Loucy (cell line): ENCODE data around the gene PMM1.

Experiments
- H2AFZ ChIP-seq: fragments of 200-600 bp; sonication (generic); 2 replicates; pipeline ENCODE4 v1.6.0; 2016; ENCODE audit warnings: antibody characterized with exemption, mild to moderate bottlenecking, low read length, moderate library complexity
- H3F3A ChIP-seq: fragments of 200-600 bp; 2 replicates; pipeline ENCODE4 v1.6.0; 2016; ENCODE audit warnings: antibody characterized with exemption, low read depth, mild to moderate bottlenecking
- H3K27me3 ChIP-seq: fragments of 200-600 bp; sonication (generic); 2 replicates; pipeline ENCODE4 v1.6.1; 2014; ENCODE audit warnings: low read length, mild to moderate bottlenecking; ENCODE audit not compliant: insufficient read depth, poor library complexity, severe bottlenecking
- H3K36me3 ChIP-seq: fragments of 200-600 bp; sonication (generic); 2 replicates; pipeline ENCODE4 v1.6.1; 2016; ENCODE audit warnings: low read length; ENCODE audit not compliant: insufficient read depth
- H3K4me1 ChIP-seq: fragments of 200-600 bp; sonication (generic); 2 replicates; pipeline ENCODE4 v1.5.1; 2014; ENCODE audit warnings: low read length, mild to moderate bottlenecking; ENCODE audit not compliant: insufficient read depth, poor library complexity, severe bottlenecking
- H3K4me2 ChIP-seq: fragments of 200-600 bp; sonication (generic); 2 replicates; pipeline ENCODE4 v1.6.0; 2014; ENCODE audit warnings: antibody characterized with exemption, low read length, low read depth, mild to moderate bottlenecking; ENCODE audit not compliant: poor library complexity, severe bottlenecking
- H3K4me3 ChIP-seq: fragments of 200-600 bp; sonication (generic); 2 replicates; pipeline ENCODE4 v1.5.1; 2014; ENCODE audit warnings: low read length, mild to moderate bottlenecking, mixed read lengths; ENCODE audit not compliant: poor library complexity, severe bottlenecking
- H3K79me2 ChIP-seq: fragments of 200-600 bp; sonication (generic); 2 replicates; pipeline ENCODE4 v1.6.1; 2014; ENCODE audit warnings: low read length; ENCODE audit not compliant: insufficient read depth
- H3K9ac ChIP-seq: fragments of 200-600 bp; sonication (generic); 2 replicates; pipeline ENCODE4 v1.6.0; 2014; ENCODE audit warnings: mild to moderate bottlenecking, low read depth, low read length, moderate library complexity; ENCODE audit not compliant: poor library complexity, severe bottlenecking
- H3K9me2 ChIP-seq: fragments of 200-600 bp; sonication (generic); replicated peaks from 2 replicates; pipeline ENCODE4 v1.6.1; 2016; ENCODE audit warnings: low read depth, low read length, mixed read lengths
- H3K9me3 ChIP-seq: fragments of 200-600 bp; sonication (generic); 2 replicates; pipeline ENCODE4 v1.6.1; 2014; ENCODE audit warnings: mild to moderate bottlenecking, antibody characterized with exemption, low read length, low read depth; ENCODE audit not compliant: insufficient read depth
- H4K20me1 ChIP-seq: fragments of 200-600 bp; sonication (generic); 2 replicates; pipeline ENCODE4 v1.6.0; 2014; ENCODE audit warnings: antibody characterized with exemption, low read length, mild to moderate bottlenecking; ENCODE audit not compliant: insufficient read depth, poor library complexity, severe bottlenecking
- CTCF ChIP-seq: fragments of 200-600 bp; sonication (generic); conservative IDR thresholded peaks from 2 replicates; pipeline ENCODE4 v1.5.1; 2014; ENCODE audit warnings: mild to moderate bottlenecking, antibody characterized with exemption, low read length
- EZH2phosphoT487 ChIP-seq: fragments of 200-600 bp; IDR thresholded peaks from 2 replicates; pipeline ENCODE4 v1.6.1; 2018; ENCODE audit warnings: antibody characterized with exemption, mild to moderate bottlenecking, moderate library complexity, borderline replicate concordance

Gene PMM1

GRCh38 chr22:41563051-41563711, 26.5 kb downstream of the PMM1 start:
- no peaks in the 10 kb centered on the region for H3K9me2 ChIP-seq
- no peak overlapping the region for H2AFZ ChIP-seq
- H3K36me3 ChIP-seq = no peaks in the 10 kb centered on the region
- no peaks in the 10 kb centered on the region for H4K20me1 ChIP-seq
- peaks cover 11% of the 10 kb centered on the region for H3K27me3 ChIP-seq
- no peaks in the 10 kb centered on the region for H3K4me1 ChIP-seq
- H3K79me2 ChIP-seq = no peaks in the 10 kb centered on the region
- no peak overlapping the region for H3K4me2 ChIP-seq
- no peaks in the 10 kb centered on the region for H3K9me3 ChIP-seq
- TF ChIP-seq EZH2phosphoT487 = no peak
- no peak for TF ChIP-seq CTCF
- no peaks in the 10 kb centered on the region for H3F3A ChIP-seq
- no peak overlapping the region for H3K9ac ChIP-seq
- H3K4me3 ChIP-seq = no peak overlapping the region

- Histone ChIP-seq H3K36me3 (no peaks in the 10 kb centered on the region), H3K9ac (no peak overlapping the region), H3K9me2 (no peaks in the 10 kb centered on the region), H3K27me3 (peaks cover 11% of the 10 kb centered on the region), H2AFZ (no peak overlapping the region), H4K20me1 (no peaks in the 10 kb centered on the region), H3K4me1 (no peaks in the 10 kb centered on the region), H3F3A (no peaks in the 10 kb centered on the region), H3K9me3 (no peaks in the 10 kb centered on the region), H3K4me2 (no peak overlapping the region), H3K79me2 (no peaks in the 10 kb centered on the region), H3K4me3 (no peak overlapping the region)
- TF ChIP-seq CTCF (no peak), EZH2phosphoT487 (no peak)
Observed at GRCh38 chr22:41562461-41562860, 27.2 kb downstream of the PMM1 start.

- Histone ChIP-seq H3K27me3 (peaks cover 11% of the 10 kb centered on the region), H3K36me3 (no peaks in the 10 kb centered on the region), H2AFZ (no peak overlapping the region), H3K4me2 (no peak overlapping the region), H3F3A (no peaks in the 10 kb centered on the region), H3K9me2 (no peaks in the 10 kb centered on the region), H3K9ac (no peak overlapping the region), H3K4me3 (no peak overlapping the region), H3K79me2 (no peaks in the 10 kb centered on the region), H4K20me1 (no peaks in the 10 kb centered on the region), H3K9me3 (no peaks in the 10 kb centered on the region), H3K4me1 (no peaks in the 10 kb centered on the region)
- TF ChIP-seq CTCF (no peak), EZH2phosphoT487 (no peak)
Observed at GRCh38 chr22:41561788-41562187, 27.9 kb downstream of the PMM1 start.
